Measurements from ENCODE around the gene PEX16.

Gene PEX16

GRCh38 chr11:45897556-45897955, 20.1 kb downstream of the PEX16 start:
- DNase-seq (ENCODE audit: low read depth) = no peak

GRCh38 chr11:45896422-45896984, 21.2 kb downstream of the PEX16 start:
- DNase-seq (ENCODE audit: low read depth) = no peak

GRCh38 chr11:45895553-45896259, 22.0 kb downstream of the PEX16 start:
- DNase-seq (ENCODE audit: low read depth) = no peak

GRCh38 chr11:45894555-45895247, 23.0 kb downstream of the PEX16 start:
- no peak for DNase-seq (ENCODE audit: low read depth)

GRCh38 chr11:45892856-45893255, 24.8 kb downstream of the PEX16 start:
- DNase-seq (ENCODE audit: low read depth) = no peak

GRCh38 chr11:45890886-45891550, 26.7 kb downstream of the PEX16 start:
- DNase-seq (ENCODE audit: low read depth) = no peak

GRCh38 chr11:45889966-45890365, 27.7 kb downstream of the PEX16 start:
- no peak for DNase-seq (ENCODE audit: low read depth)

- no peak for DNase-seq (ENCODE audit: low read depth)
These were observed 28.1 kb downstream of the PEX16 start for GRCh38 chr11:45889555-45889954.

- no peak for DNase-seq (ENCODE audit: low read depth)
These were observed 30.1 kb downstream of the PEX16 start for GRCh38 chr11:45887587-45887986.

- no peak for DNase-seq (ENCODE audit: low read depth)
These were observed 30.7 kb downstream of the PEX16 start for GRCh38 chr11:45886816-45887520.

- DNase-seq (ENCODE audit: low read depth) = no peak
These were observed 31.6 kb downstream of the PEX16 start for GRCh38 chr11:45885921-45886721.

GRCh38 chr11:45885274-45885920, 32.3 kb downstream of the PEX16 start, which contains the start of gene MAPK8IP1:
TSS of gene MAPK8IP1 (plus strand) at chr11:45885651. CDS start at chr11:45885821, 170 bp downstream.
- peak; percentile 14 for DNase-seq (ENCODE audit: low read depth)

- DNase-seq (ENCODE audit: low read depth) = no peak
These were observed 33.0 kb downstream of the PEX16 start for GRCh38 chr11:45884596-45885185.

- DNase-seq (ENCODE audit: low read depth) = no peak
These were observed 35.8 kb downstream of the PEX16 start for GRCh38 chr11:45881708-45882368.

- no peak for DNase-seq (ENCODE audit: low read depth)
These were observed 36.7 kb downstream of the PEX16 start for GRCh38 chr11:45880772-45881570.

- no peak for DNase-seq (ENCODE audit: low read depth)
These were observed 37.6 kb downstream of the PEX16 start for GRCh38 chr11:45879803-45880686.

GRCh38 chr11:45877845-45878244, 39.8 kb downstream of the PEX16 start:
- DNase-seq (ENCODE audit: low read depth) = no peak

GRCh38 chr11:45877221-45877620, 40.5 kb downstream of the PEX16 start:
- DNase-seq (ENCODE audit: low read depth) = no peak
